Measurements from ENCODE around the gene UBXN10. TPM values are rescaled to one million over a fixed set of nuclear protein-coding genes. Genes with fewer than 3 reads are reported as not detected.

The UBXN10 gene
- total and polyA plus RNA-seq, 9 donors = 0.20 to 28.0 (median 1.5) TPM

DNA sequence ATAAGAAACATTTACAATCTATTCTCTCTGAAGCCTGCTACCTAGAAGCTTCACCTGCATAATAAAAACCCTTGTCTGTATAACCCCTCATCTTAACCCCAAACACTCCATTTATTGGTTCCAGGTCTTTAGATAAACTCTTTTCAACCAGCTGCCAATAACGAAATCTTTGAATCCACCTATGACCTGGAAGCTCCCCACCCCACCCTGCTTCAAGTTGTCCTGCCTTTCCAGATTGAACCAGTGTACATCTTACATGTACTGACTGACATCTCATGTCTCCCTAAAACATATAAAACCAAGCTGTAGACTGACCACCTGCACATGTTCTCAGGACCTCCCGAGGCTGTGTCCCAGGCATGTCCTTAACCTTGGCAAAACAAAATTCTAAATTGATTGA lies 54.1 kb downstream of the UBXN10 start:
- Histone ChIP-seq H3K36me3 (no peaks in the 10 kb centered on the region), H3K27me3 (no peaks in the 10 kb centered on the region), H3K27ac (no peak overlapping the region), H3K4me3 (no peak overlapping the region), H3K4me1 (ENCODE audit: insufficient read depth) (no peaks in the 10 kb centered on the region), H3K9me3 (no peaks in the 10 kb centered on the region)
- intact Hi-C loops (cut with DNase I) = no loop called here
- no peak for DNase-seq
- TF ChIP-seq POLR2A (IDR thresholded peaks at IDR 0.05) = no peak
- no peak for TF ChIP-seq CTCF (IDR thresholded peaks at IDR 0.05)
- TF ChIP-seq EP300 (IDR thresholded peaks at IDR 0.05) = no peak
- WGBS, 3 donors = 78 to 84% (median 82%) methylated on average over 2 of the region's 2 CpGs

DNA sequence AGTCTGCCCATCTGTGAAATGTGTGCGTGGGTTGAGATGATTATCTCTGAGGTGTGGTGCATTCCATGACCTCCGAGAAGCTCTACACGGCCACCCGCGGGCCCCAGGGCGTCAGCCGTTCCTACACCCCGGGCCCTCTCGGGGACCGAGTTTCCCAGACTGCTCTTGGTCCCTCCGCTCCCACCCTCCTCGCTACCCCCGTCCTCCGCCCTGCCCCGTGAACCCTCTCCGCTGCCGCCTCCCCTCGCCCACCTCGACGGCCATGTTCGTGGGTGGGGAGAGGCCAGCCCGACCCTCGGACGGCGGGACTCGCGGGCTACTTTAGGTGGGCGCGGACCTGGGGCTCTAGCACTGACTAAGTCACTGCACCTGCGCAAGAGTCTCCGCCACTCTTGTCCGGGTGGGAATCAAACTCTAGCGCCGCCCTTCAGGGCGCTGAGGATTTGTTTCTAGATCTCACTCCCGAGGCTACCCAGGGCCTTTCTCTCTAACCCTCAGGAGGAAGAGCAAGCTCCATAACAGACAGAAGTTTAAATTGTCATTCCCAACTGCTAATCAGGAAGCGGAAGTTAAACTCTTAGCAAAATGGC lies 57.1 kb downstream of the UBXN10 start:
- Histone ChIP-seq H3K36me3 (no peaks in the 10 kb centered on the region), H3K9me3 (no peaks in the 10 kb centered on the region), H3K27me3 (no peaks in the 10 kb centered on the region), H3K27ac (no peak overlapping the region), H3K4me3 (no peak overlapping the region), H3K4me1 (ENCODE audit: insufficient read depth) (no peaks in the 10 kb centered on the region)
- intact Hi-C loops (cut with DNase I) = no loop called here
- no peak for DNase-seq
- TF ChIP-seq EP300 (IDR thresholded peaks at IDR 0.05) (no peak), POLR2A (IDR thresholded peaks at IDR 0.05) (no peak), CTCF (IDR thresholded peaks at IDR 0.05) (no peak)
- WGBS, 3 donors = 76 to 83% (median 76%) methylated on average over 36 to 37 of the region's 37 CpGs

Other genes starting within 250 kb of the UBXN10 start
- gene PLA2G2A, start 206.5 kb upstream of the UBXN10 start, total RNA-seq = 100 to 1,000 TPM in 4 of 7 donors, 10 to 100 TPM in 3; 23.0 to 819 (median 143) TPM
- 100 to 1,000 TPM; 126 to 262 TPM for gene PLA2G2A, start 206.5 kb upstream of the UBXN10 start, polyA plus RNA-seq
- gene PLA2G5, start 115.9 kb upstream of the UBXN10 start, total RNA-seq = 100 to 1,000 TPM in 3 of 7 donors, 10 to 100 TPM in 4; 19.3 to 141 (median 67.4) TPM
- gene PLA2G5, start 115.9 kb upstream of the UBXN10 start, polyA plus RNA-seq = 100 to 1,000 TPM in 1 of 2 donors, 10 to 100 TPM in 1; 29.7 to 100 TPM
- gene PLA2G2D, start 66.6 kb upstream of the UBXN10 start, total RNA-seq = under 1 TPM in 2 of 7 donors, not detected in 5; 0.12 TPM
- gene PLA2G2D, start 66.6 kb upstream of the UBXN10 start, polyA plus RNA-seq = 1 to 10 TPM in 1 of 2 donors, not detected in 1; 2.1 TPM
- under 1 TPM in 3 of 7 donors, not detected in 4; 0.08 to 0.30 (median 0.15) TPM for gene PLA2G2F, start 46.8 kb upstream of the UBXN10 start, total RNA-seq
- under 1 TPM in 1 of 2 donors, not detected in 1; 0.02 TPM for gene PLA2G2F, start 46.8 kb upstream of the UBXN10 start, polyA plus RNA-seq
- not detected for gene PLA2G2C, start 422 bp downstream of the UBXN10 start, total RNA-seq
- gene PLA2G2C, start 422 bp downstream of the UBXN10 start, polyA plus RNA-seq = under 1 TPM in 1 of 2 donors, not detected in 1; 0.02 TPM
- 1 to 10 TPM in 1 of 7 donors, under 1 TPM in 3, not detected in 3; 0.10 to 1.5 (median 0.21) TPM for gene VWA5B1, start 104.8 kb downstream of the UBXN10 start, total RNA-seq
- not detected for gene VWA5B1, start 104.8 kb downstream of the UBXN10 start, polyA plus RNA-seq